Ascending aorta (tissue), 2 donors: ENCODE results near the gene QSER1. TPM values are rescaled to one million over a fixed set of nuclear protein-coding genes. Genes with fewer than 3 reads are reported as not detected.
"Not testable (repeated sequence)": the region's sequence is repeated elsewhere in the genome, so short reads cannot be mapped to it uniquely, and the experiment has no call there.

ENCODE experiments used
- DNase-seq, 2 donors: peaks; one replicate each; pipeline ENCODE4 v3.0.0-alpha.2; 2019; ENCODE audit warnings: low spot score in 2 of 2
- H3K27ac ChIP-seq, 2 donors: fragments of 200-600 bp; sonication (generic); one replicate each; pipeline ENCODE4 v1.5.1; 2016 to 2017; ENCODE audit warnings: mild to moderate bottlenecking in 1 of 2
- H3K27me3 ChIP-seq: fragments of 200-600 bp; sonication (generic); one replicate; pipeline ENCODE4 v1.5.1; 2017
- H3K36me3 ChIP-seq, 2 donors: fragments of 200-600 bp; sonication (generic); one replicate each; pipeline ENCODE4 v1.5.1; 2016
- H3K4me1 ChIP-seq, 2 donors: fragments of 200-600 bp; sonication (generic); one replicate each; pipeline ENCODE4 v1.5.1; 2016 to 2017; ENCODE audit warnings: mild to moderate bottlenecking in 1 of 2
- H3K4me3 ChIP-seq, 2 donors: fragments of 200-600 bp; sonication (generic); one replicate each; pipeline ENCODE4 v1.5.1; 2016 to 2017; ENCODE audit warnings: mild to moderate bottlenecking in 1 of 2
- H3K9me3 ChIP-seq, 2 donors: fragments of 200-600 bp; sonication (generic); one replicate each; pipeline ENCODE4 v1.5.1; 2016
- CTCF ChIP-seq, 3 experiments: fragments of 200-600 bp in 2 of 3; fragments of 450-650 bp in 1 of 3; sonication (generic) in 2 of 3; IDR thresholded peaks; one replicate each; pipeline ENCODE4 v1.5.1; 2016 to 2019; ENCODE audit warnings: antibody characterized with exemption in 3 of 3, mild to moderate bottlenecking in 1 of 3, moderate library complexity in 1 of 3
- intact Hi-C: fragments of 100-400 bp; cut with DNase I; formaldehyde crosslinking; loops from one replicate; pipeline ENCODE4 v1.15.1; 2023
- total RNA-seq: library from RNA; depleted of rRNA; stranded (reverse); fragments of >200 nt; gene quantifications from one replicate; pipeline ENCODE4 v1.1.0, GENCODE V29; 2016

QSER1 gene
- total RNA-seq, 1 donor from 2014 or later: 8.2 TPM

- no peak for DNase-seq
- intact Hi-C loops: no loop called here
Measured at GRCh38 chr11:32885556-32885955, 7.1 kb upstream of the QSER1 start.

GRCh38 chr11:32886180-32886579 is 6.4 kb upstream of the QSER1 start:
- Histone ChIP-seq H3K27me3 (no peaks in the 10 kb centered on the region), H3K36me3 (no peaks in the 10 kb centered on the region), H3K9me3 (no peaks in the 10 kb centered on the region), H3K27ac (no peak overlapping the region), H3K4me1 (no peaks in the 10 kb centered on the region), H3K4me3 (no peak overlapping the region)
- intact Hi-C loops: no loop called here
- DNase-seq: no peak
- TF ChIP-seq CTCF (IDR thresholded peaks at IDR 0.05): no peak

More at GRCh38 chr11:32885556-32885955, 7.1 kb upstream of the QSER1 start:
- H3K36me3 ChIP-seq: no peaks in the 10 kb centered on the region
- H3K4me1 ChIP-seq: no peaks in the 10 kb centered on the region
- no peak overlapping the region for H3K27ac ChIP-seq
- H3K4me3 ChIP-seq: no peak overlapping the region
- H3K9me3 ChIP-seq: no peaks in the 10 kb centered on the region
- no peaks in the 10 kb centered on the region for H3K27me3 ChIP-seq
- TF ChIP-seq CTCF (IDR thresholded peaks at IDR 0.05): no peak

GRCh38 chr11:32887707-32888383 is 4.8 kb upstream of the QSER1 start:
- H3K27ac ChIP-seq, DNase-seq, intact Hi-C loops, H3K4me3 ChIP-seq, H3K36me3 ChIP-seq, H3K9me3 ChIP-seq, H3K27me3 ChIP-seq, H3K4me1 ChIP-seq: not testable (repeated sequence)

DNA sequence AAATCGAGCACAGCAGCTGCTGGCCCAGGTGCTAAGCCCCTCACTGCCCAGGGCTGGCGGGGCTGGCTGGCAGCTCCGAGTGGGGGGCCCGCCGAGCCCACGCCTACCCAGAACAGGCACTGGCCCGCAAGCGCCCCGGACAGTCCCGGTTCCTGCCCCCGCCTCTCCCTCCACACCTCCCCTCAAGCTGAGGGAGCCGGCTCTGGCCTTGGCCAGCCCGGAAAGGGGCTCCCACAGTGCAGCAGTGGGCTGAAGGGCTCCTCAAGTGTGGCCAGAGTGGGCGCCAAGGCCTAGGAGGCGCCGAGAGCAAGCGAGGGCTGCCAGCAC is 4.3 kb upstream of the QSER1 start:
- intact Hi-C loops, H3K9me3 ChIP-seq: not testable (repeated sequence)

GRCh38 chr11:32888805-32889204 is 3.8 kb upstream of the QSER1 start:
- Histone ChIP-seq H3K27ac (no peak overlapping the region), H3K4me3 (no peak overlapping the region), H3K27me3 (no peaks in the 10 kb centered on the region), H3K4me1 (no peaks in the 10 kb centered on the region), H3K9me3 (no peaks in the 10 kb centered on the region), H3K36me3 (no peaks in the 10 kb centered on the region)
- intact Hi-C loops: no loop called here
- DNase-seq: no peak
- no peak for TF ChIP-seq CTCF (IDR thresholded peaks at IDR 0.05)

More for the DNA sequence above, 4.3 kb upstream of the QSER1 start:
- not testable (repeated sequence) for H3K36me3 ChIP-seq, H3K4me1 ChIP-seq, H3K27ac ChIP-seq, DNase-seq, H3K4me3 ChIP-seq, H3K27me3 ChIP-seq

DNA sequence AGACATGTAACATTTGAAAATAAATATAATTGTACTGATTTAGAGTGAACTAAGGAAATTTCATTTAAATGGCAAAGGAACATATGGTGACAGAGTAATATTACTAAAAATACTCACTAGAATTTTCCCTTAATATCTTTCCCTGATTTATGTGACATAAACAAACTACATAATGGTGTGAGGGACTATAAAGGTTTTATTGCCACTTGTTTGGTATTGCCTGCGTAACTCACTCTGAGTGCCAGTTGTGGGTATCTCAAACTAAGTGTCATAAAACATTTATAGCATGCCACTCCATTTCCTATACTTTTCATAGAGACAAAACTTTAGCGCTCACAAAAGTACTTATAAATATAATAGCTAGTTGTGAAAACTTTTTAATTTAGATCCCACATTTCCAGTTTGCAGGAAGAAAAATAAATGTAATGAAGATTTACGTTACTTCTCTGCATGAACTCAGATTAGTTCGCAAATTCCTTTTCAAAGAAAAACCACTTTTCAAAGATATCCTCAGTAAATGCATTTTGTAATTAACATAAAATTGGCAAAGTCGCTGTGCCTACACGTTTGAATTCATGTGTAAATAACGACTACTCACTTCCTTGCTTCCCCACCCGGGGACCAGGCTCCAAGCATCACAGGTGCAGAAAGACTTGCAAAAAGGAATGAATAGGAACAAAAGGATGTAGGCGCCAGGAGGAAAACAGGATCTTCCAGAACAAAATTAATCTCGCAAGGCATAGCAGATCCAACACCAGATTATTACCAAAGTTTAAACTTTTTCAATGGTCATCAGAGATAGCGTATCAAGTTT is 1.6 kb upstream of the QSER1 start:
- Histone ChIP-seq H3K4me1 (no peaks in the 10 kb centered on the region), H3K27ac (no peak overlapping the region), H3K9me3 (no peaks in the 10 kb centered on the region), H3K4me3 (no peak overlapping the region), H3K36me3 (no peaks in the 10 kb centered on the region), H3K27me3 (no peaks in the 10 kb centered on the region)
- intact Hi-C loops: loop anchor here (5.0 to 10.0 kb wide), 3 partner anchors 154 to 366 kb away; partner anchors contain the start of genes EIF3M and HIPK3
- no peak for DNase-seq
- no peak for TF ChIP-seq CTCF (IDR thresholded peaks at IDR 0.05)
